Measurements from ENCODE around the gene MFSD12. TPM values are rescaled to one million over a fixed set of nuclear protein-coding genes. Genes with fewer than 3 reads are reported as not detected.

MFSD12 gene
- total RNA-seq, 1 experiment from 2014 or later: 48.2 TPM

- H3K27ac ChIP-seq (ENCODE audit: low read depth, low read length, poor library complexity, severe bottlenecking): no peak overlapping the region
- no peaks in the 10 kb centered on the region for H3K27me3 ChIP-seq (replicated peaks; ENCODE audit: insufficient read depth, low read depth, low read length, poor library complexity)
- BruUV-seq (replicated peaks): no TSS peak
- POLR2A ChIA-PET (ENCODE audit: low non-redundant PET): no interaction called here
- no peak for DNase-seq (ENCODE audit: low spot score)
- no peaks in the 10 kb centered on the region for H3K9me3 ChIP-seq (ENCODE audit: low read depth, low read length, poor library complexity, severe bottlenecking)
- CTCF ChIA-PET: no interaction called here
- H3K4me3 ChIP-seq (ENCODE audit: low read depth, low read length, poor library complexity, severe bottlenecking): no peak overlapping the region
- intact Hi-C loops (cut with micrococcal nuclease; ENCODE audit: unreplicated experiment): no loop called here
- TF ChIP-seq EZH2 (IDR thresholded peaks at IDR 0.05; ENCODE audit: borderline replicate concordance, low read depth, low read length, poor library complexity, severe bottlenecking) (no peak), CTCF (conservative IDR thresholded peaks at IDR 0.05; ENCODE audit: low read depth, low read length) (no peak)
- H3K36me3 ChIP-seq (ENCODE audit: insufficient read depth, low read length, poor library complexity, severe bottlenecking): peaks cover 27% of the 10 kb centered on the region
- H3K4me1 ChIP-seq (ENCODE audit: insufficient read depth, low read length, poor library complexity, severe bottlenecking): no peaks in the 10 kb centered on the region
These were observed 36.3 kb downstream of the MFSD12 start for GRCh38 chr19:3521104-3521445.

GRCh38 chr19:3520166-3521103 is 37.0 kb downstream of the MFSD12 start:
- H3K27ac ChIP-seq (ENCODE audit: low read depth, low read length, poor library complexity, severe bottlenecking): no peak overlapping the region
- no peak for DNase-seq (ENCODE audit: low spot score)
- ChIA-PET CTCF (no interaction called here), POLR2A (ENCODE audit: low non-redundant PET) (no interaction called here)
- intact Hi-C loops (cut with micrococcal nuclease; ENCODE audit: unreplicated experiment): no loop called here
- no peak overlapping the region for H3K4me3 ChIP-seq (ENCODE audit: low read depth, low read length, poor library complexity, severe bottlenecking)
- H3K27me3 ChIP-seq (replicated peaks; ENCODE audit: insufficient read depth, low read depth, low read length, poor library complexity): no peaks in the 10 kb centered on the region
- H3K4me1 ChIP-seq (ENCODE audit: insufficient read depth, low read length, poor library complexity, severe bottlenecking): no peaks in the 10 kb centered on the region
- H3K9me3 ChIP-seq (ENCODE audit: low read depth, low read length, poor library complexity, severe bottlenecking): no peaks in the 10 kb centered on the region
- TF ChIP-seq CTCF (conservative IDR thresholded peaks at IDR 0.05; ENCODE audit: low read depth, low read length): no peak
- no peak for TF ChIP-seq EZH2 (IDR thresholded peaks at IDR 0.05; ENCODE audit: borderline replicate concordance, low read depth, low read length, poor library complexity, severe bottlenecking)
- peaks cover 23% of the 10 kb centered on the region for H3K36me3 ChIP-seq (ENCODE audit: insufficient read depth, low read length, poor library complexity, severe bottlenecking)
- BruUV-seq (replicated peaks): no TSS peak

GRCh38 chr19:3519126-3519525 is 38.3 kb downstream of the MFSD12 start:
- no peak for TF ChIP-seq EZH2 (IDR thresholded peaks at IDR 0.05; ENCODE audit: borderline replicate concordance, low read depth, low read length, poor library complexity, severe bottlenecking)
- TF ChIP-seq CTCF (conservative IDR thresholded peaks at IDR 0.05; ENCODE audit: low read depth, low read length): no peak
- BruUV-seq (replicated peaks): no TSS peak
- peaks cover 15% of the 10 kb centered on the region for H3K36me3 ChIP-seq (ENCODE audit: insufficient read depth, low read length, poor library complexity, severe bottlenecking)

More at GRCh38 chr19:3519126-3519525, 38.3 kb downstream of the MFSD12 start:
- no peaks in the 10 kb centered on the region for H3K27me3 ChIP-seq (replicated peaks; ENCODE audit: insufficient read depth, low read depth, low read length, poor library complexity)
- H3K4me1 ChIP-seq (ENCODE audit: insufficient read depth, low read length, poor library complexity, severe bottlenecking): no peaks in the 10 kb centered on the region
- intact Hi-C loops (cut with micrococcal nuclease; ENCODE audit: unreplicated experiment): no loop called here
- no peak overlapping the region for H3K4me3 ChIP-seq (ENCODE audit: low read depth, low read length, poor library complexity, severe bottlenecking)
- H3K27ac ChIP-seq (ENCODE audit: low read depth, low read length, poor library complexity, severe bottlenecking): no peak overlapping the region
- ChIA-PET POLR2A (ENCODE audit: low non-redundant PET) (no interaction called here), CTCF (no interaction called here)
- no peak for DNase-seq (ENCODE audit: low spot score)
- H3K9me3 ChIP-seq (ENCODE audit: low read depth, low read length, poor library complexity, severe bottlenecking): no peaks in the 10 kb centered on the region

All from A673 (cell line).